Activated naive CD8-positive, alpha-beta T cell treated with anti-CD3 and anti-CD28 coated beads, Interleukin-2, amount 50 U/mL, for 16 hours (primary cell): ENCODE results near the gene CTH.
"Not testable (repeated sequence)": the region's sequence is repeated elsewhere in the genome, so short reads cannot be mapped to it uniquely, and the experiment has no call there.

ENCODE experiments used
- DNase-seq: peaks from one replicate; pipeline ENCODE4 v3.0.0-alpha.2; 2020; ENCODE audit warnings: low read depth, low spot score

Gene CTH

GRCh38 chr1:70410604-70411359 lies at the start of gene CTH:
TSS of gene CTH (plus strand) at chr1:70411268. CDS start at chr1:70411416, 148 bp downstream.
- DNase-seq, result peak; percentile 82

- DNase-seq, result no peak
Observed at GRCh38 chr1:70361727-70362398, 49.2 kb upstream of the CTH start.

GRCh38 chr1:70364439-70364838 lies 46.6 kb upstream of the CTH start:
- no peak for DNase-seq

GRCh38 chr1:70366425-70366952 lies 44.6 kb upstream of the CTH start:
- not testable (repeated sequence) for DNase-seq

GRCh38 chr1:70366997-70367396 lies 44.1 kb upstream of the CTH start:
- not testable (repeated sequence) for DNase-seq

- DNase-seq, result not testable (repeated sequence)
Observed at GRCh38 chr1:70367397-70367796, 43.7 kb upstream of the CTH start.

GRCh38 chr1:70371586-70371985 lies 39.5 kb upstream of the CTH start:
- not testable (repeated sequence) for DNase-seq

- DNase-seq, result no peak
Observed at GRCh38 chr1:70372426-70372825, 38.6 kb upstream of the CTH start.

- DNase-seq, result not testable (repeated sequence)
Observed at GRCh38 chr1:70373580-70373979, 37.5 kb upstream of the CTH start.

- no peak for DNase-seq
Observed at GRCh38 chr1:70376196-70376595, 34.9 kb upstream of the CTH start.

GRCh38 chr1:70382682-70383081 lies 28.4 kb upstream of the CTH start:
- no peak for DNase-seq

GRCh38 chr1:70383483-70383882 lies 27.6 kb upstream of the CTH start:
- no peak for DNase-seq

GRCh38 chr1:70384542-70384941 lies 26.5 kb upstream of the CTH start:
- DNase-seq, result no peak

- DNase-seq, result no peak
Observed at GRCh38 chr1:70385477-70385876, 25.6 kb upstream of the CTH start.

- no peak for DNase-seq
Observed at GRCh38 chr1:70386121-70386520, 24.9 kb upstream of the CTH start.

- DNase-seq, result no peak
Observed at GRCh38 chr1:70387507-70387906, 23.6 kb upstream of the CTH start.

- DNase-seq, result no peak
Observed at GRCh38 chr1:70392626-70393025, 18.4 kb upstream of the CTH start.

GRCh38 chr1:70396607-70397006 lies 14.5 kb upstream of the CTH start:
- no peak for DNase-seq

GRCh38 chr1:70397013-70397412 lies 14.1 kb upstream of the CTH start:
- DNase-seq, result no peak

- no peak for DNase-seq
Observed at GRCh38 chr1:70400335-70400734, 10.7 kb upstream of the CTH start.

- no peak for DNase-seq
Observed at GRCh38 chr1:70401974-70402373, 9.1 kb upstream of the CTH start.

GRCh38 chr1:70403759-70404158 lies 7.3 kb upstream of the CTH start:
- DNase-seq, result no peak
